HuH-7 (cell line): ENCODE measurements around the gene TM4SF1.

Experiments used
- DNase-seq: peaks from one replicate; pipeline ENCODE4 v3.0.0; 2011; ENCODE audit warnings: low spot score

Gene TM4SF1

DNA sequence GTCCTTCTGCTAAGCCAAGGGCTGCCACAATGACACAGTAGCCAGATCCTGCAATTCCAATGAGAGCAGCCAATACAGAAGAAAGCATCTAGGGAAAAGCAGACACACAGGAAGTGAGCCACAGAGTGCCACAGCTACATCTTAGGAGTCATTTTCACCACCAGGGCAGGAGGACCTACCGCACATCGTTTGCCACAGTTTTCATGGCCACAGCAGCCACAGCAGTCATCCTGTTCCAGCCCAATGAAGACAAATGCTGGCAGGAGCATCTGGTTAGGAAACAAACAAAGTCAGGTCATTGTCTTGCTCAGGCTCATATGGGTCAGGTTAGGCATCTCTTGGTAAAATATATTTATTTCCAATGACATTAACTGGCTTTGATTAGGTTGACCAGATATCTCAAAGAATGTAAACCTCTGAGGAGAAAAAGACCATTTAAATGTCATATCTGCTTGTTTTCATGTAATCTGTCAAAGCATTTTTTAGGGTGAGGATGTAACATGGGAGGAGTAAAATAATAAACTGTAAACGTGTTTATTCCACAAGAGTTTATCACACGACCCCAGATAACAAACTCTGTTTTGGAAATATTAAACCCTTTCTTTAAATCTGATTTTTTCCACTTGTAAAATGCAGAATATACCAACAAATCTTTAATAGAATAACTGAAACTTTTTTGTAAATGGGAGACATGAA is 1.8 kb downstream of the TM4SF1 start:
- no peak for DNase-seq

DNA sequence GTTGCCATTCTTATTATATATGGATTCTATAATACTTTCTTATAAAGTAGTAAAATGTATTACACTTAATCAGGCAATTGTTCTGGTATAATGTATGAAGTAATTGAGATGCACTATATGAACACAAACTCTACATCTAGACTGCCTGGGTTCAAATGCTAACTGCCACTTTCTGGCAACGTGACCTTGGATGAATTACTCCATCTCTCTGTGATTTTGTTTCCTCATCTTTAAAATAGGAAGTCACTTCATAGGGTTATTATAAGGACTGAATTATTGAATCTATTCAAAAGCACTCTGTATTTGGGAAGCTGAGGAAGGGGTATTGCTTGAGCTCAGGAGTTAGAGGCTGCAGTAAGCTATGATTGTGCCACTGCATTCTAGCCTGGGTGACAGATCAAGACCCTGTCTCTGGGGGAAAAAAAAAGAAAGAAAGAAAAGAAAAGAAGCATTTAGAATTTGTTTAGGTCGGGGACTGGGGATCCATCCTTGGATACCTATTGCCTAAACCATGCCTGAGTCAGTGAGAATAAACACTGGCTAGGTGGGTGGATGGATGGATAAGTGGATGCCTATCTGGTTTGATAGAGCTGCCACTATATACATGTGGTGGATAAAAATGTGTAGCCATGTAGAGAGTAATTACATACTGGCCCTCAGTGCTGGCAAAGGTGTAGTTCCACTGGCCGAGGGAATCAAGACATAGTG is 2.5 kb downstream of the TM4SF1 start:
- DNase-seq, result no peak

DNA sequence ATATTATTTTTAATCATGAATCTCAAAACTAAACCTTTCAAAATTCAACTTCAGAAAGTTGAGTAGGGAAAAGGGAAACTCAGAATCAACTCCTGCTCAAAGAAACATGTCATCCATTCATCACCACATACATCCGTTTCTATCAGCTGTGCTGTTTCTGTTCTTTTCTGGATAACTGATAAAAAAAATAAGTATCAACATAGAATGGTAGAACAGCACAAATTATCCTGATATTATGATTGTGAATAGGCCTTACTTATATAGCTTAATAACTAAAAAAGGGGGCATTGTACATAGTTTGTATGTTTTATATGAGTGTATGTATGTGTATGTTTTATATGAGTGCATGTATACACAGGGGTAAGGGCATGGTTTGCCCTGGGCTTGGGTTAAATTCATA is 3.1 kb downstream of the TM4SF1 start:
- DNase-seq, result no peak

DNA sequence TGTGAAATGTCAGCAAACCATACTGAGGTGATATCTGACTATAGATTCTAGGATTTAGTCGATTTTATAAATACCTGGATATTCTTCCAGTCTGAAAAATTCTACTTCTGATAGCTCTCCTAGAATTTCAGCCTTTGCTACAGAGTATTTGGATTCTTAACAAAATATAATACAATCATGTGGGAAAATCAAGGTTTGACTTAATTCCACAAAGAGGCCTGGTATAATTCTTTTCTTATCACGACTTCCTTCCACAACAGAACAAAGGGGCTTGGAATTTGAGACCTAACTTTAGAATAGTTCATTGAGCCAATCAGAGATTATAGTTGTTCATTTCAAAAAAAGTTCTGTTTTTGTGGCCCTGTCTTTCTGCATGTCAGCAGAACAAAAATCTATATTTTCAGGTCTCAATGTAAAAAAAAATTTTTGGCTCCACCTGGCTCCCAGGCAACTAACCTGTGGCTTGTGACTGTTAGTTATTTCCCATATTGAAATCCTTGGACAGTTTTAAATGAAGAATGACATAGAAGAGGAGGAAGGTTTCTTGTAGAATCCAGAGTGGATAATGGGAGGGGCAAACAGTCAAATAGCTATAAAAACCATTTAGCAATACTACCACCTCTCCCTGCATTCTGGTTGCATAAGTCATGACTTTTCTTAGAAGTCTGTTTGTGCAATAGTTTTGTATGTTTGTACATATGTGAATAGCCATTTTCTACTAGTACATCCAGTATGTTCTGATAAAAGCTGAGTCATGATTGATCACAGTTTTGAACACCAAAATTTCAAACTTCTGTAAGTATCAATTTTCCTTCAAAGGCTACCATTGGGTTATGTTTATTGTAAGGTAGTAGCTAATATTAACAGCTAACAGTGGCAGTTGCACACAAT is 4.0 kb downstream of the TM4SF1 start:
- peak; percentile 28 for DNase-seq

DNA sequence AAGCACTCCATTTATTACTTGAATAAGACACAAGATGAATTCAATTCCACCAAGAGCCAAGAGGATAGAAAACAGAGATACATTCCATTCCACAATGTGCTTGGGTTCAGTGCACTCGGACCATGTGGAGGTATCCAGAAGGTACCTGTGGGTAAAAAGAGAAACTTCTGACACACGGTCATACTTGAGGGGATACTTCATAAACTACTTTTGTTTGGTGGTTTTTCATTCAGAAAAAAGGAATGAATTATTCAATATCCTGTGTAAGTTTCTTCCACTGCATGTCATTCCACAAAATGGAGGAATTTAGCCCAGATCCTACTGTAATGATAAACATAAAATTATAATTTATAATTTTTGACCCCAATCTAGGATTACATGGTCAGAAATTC is 5.7 kb downstream of the TM4SF1 start:
- DNase-seq, result no peak

DNA sequence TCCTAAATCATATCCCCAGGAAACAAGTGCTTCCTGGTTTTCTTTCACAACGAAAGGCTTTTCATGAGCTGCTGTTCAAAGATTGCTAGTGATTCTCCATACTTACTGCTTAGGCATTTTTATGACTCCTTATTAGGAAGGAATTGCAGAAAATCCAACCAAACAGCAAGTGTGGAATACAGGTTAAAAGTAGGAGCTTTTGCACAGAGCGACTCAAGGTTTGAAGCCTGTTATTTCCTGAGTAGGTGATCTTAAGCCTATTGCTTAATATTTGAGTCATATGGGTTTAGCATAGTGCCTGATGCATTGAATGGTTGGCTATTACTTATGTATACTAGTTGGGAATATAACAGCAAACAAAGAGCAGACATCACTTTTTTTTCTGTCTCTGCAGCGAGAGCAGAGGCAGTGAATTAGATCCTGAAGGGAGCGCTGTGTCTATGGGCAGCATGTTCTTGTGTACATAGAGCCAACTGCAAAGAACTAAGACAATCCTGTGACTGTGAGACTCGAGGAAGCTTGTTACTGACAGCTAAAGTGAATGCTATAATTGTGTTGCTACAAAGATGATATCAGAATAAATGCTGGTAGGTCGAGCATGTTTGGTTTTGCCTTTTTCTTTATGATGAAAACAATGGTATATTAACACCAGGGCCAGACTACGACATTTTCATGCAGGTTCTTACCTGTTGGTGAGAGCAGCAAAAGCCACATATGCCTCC is 6.3 kb downstream of the TM4SF1 start:
- DNase-seq, result no peak

DNA sequence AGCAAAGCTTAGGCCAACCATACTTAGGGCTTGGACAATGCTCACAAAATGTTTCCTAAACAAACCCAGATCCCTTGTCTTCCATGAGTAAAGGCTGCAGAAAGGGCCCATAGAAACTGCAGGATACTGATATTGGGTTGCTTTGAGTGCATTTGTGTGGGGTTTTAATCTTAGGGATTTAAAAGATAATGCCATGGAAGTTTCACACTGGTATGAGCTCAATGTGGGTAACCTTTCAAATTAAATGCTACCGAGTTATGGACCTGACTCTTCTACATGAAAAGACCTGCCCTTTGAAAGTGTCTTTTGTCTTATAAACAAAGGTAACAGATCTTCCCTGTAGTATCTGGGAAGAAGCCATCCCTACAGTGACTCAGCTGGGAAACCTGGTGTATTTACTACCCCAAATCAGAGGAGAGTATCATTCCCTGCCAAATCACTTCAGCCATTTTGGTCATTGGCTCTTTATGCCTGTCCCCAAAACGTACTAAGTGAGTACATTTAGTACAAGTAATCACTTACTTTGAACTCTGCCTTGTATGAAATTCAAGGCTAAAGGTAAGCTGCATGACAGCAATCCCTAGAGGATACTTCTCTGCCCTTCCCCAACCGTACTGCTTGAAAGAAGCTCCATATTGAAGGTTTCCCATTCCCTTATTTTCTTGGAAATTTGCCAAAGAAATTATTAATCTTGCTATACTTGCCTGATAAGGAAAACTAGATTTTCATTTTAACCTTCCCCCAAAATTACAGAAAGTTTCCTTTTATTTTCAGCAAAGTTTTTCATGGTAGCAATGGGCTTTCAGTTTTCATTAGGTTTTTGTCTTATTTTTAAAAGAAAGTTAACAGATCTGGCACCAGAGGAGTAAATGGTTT is 7.2 kb downstream of the TM4SF1 start:
- no peak for DNase-seq

DNA sequence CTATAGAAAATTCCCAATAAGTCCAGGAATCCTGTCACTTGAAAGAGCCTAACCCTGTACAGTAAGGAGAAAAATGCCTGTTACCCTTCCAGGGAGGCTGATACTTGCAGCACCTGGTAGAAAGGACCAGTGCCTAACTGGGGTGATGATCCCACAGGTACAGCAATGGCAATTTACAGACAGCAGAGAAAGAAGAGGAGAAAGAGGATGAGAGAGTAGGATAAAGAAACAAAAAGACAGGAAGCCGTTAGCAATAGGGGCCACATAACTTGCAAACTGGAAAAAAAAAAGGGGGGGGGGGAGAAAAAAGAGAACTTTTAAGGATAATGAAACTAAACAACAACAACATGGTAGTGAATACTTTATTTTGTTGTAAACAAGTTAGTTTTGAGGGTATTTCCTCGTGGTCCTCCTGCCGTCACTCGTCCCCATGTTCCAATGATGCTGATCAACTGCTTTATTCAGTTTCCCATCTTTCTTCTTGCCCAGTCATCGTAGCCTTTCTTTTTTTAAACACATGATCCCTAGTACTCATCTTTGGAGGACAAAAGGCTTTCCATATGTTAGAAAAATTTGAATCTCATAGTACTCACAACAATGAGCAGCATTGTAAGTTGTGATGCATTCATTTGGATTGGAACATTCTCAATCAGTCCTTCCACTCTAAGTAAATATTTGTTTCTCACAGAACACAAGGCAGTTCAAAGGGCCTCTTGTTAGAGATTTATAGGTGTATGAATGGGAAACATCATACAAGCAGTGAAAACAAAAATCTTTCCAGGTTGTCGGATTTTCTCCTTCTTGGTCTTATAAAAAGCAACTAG is 8.6 kb downstream of the TM4SF1 start:
- no peak for DNase-seq

DNA sequence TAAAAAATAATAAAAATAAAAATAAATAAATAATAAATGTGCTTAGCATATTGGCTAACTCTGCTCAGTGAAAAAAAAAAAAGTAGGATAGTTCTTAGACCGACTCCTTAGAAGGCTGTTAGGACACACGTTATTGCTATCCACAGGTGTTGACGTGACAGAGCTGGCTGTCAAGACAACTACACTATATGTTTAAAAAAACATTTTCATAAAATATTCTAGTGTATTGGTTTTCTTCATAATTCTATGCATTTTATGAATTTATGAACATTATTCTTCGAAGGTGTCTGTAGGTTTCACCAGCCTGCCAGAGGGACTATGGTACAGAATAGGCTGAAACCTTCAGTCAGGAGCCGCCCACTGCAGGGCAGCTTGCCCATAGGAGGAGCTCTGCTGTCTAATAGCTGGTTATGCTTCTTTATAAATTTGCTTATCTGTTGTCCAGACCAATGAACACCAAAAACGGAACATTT is 9.2 kb downstream of the TM4SF1 start:
- DNase-seq, result no peak

DNA sequence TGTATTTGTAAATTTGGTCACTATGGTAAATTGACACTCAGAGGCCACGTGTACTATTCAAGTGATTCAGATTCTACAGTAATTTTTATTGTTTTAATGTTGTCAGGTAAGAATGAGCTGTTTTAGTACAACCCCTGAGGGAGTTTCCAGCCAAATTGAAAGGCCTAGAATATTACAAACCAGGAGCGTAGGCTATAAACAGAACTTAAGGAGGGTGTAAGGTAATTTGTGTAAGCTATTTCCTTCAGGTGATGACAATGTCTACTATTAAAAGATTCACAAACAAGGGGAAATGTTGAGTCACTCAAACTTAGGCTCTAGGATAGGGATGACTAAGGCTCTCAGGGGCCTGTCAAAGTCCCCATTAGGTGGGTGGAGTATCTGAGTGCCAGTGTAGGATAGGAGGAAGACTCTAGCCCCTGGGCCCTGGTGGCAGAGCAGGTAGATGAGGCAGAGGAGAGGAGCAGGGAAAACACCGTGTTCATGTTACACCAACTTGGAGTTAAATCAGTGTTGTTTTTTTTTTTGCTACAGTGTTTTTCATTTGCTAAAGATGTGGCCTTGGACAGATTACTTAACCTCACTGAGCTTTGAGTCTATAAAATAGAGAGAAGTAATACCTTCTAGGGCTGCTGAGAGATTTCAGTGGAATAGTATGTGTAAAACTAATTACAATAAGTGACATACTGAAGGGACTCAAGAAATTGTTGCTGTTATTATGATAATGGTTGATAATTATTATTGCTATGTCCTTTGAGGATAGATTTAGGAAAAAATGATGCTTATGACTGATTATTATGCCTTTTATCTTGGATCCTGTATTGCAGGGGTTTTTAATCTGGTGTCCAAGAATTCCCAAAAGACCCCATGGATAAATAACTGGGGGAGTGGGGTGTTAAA is 10.3 kb downstream of the TM4SF1 start:
- DNase-seq, result no peak

DNA sequence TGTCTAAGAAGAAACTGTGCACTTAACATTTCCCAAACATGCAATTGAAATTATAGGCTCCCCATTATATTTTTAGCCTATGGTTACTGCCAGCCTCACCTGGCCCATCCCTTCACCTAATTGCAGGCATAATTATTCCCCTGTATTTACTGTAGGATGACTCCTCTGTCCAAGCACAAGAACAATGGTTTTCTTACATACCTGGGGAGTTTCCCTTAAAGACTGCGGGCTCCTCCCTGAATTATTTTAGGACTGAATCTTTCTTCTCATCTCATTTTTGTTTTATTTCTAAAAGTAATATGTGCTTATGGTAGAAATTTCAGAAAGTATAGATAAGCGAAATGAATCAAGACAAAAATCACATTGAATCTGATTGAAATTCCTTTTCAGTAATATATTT is 11.4 kb downstream of the TM4SF1 start:
- DNase-seq, result no peak

DNA sequence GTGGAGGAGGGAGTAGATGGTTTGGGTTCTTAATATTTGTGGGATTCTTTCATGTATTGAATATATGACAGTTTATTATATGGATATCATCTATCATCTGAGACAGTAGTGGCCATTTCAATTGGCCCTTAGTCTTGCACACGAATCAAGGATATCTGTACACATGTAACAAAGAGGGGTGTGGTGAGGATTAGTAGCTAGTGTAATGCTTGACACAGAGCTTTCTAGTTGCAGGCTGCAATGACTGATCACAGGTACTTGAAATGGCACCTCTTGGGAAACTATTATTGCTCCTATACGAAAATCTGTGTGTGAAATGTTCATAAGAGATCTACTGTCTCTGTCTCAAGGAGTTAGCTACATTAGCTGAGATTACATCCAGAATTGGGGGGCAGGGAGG is 12.8 kb downstream of the TM4SF1 start:
- no peak for DNase-seq

DNA sequence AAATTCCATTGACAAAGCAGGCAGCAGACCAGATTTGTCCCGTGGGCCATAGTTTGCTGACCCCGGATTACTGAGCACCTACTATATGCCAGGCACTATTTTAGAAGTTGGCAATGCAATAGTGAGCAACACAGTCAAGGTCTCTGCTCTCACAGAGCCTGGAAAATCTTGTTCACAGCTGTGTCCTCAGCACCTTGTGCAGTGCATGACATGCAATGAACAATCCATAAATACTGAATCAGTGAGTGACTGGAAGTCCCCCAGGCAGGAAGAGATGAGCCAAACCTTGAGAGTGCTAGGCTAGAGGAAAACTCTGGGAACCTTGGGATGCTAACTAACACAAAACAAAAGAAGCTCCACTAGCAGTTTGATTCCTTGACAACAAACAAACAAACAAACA is 14.4 kb downstream of the TM4SF1 start:
- no peak for DNase-seq

DNA sequence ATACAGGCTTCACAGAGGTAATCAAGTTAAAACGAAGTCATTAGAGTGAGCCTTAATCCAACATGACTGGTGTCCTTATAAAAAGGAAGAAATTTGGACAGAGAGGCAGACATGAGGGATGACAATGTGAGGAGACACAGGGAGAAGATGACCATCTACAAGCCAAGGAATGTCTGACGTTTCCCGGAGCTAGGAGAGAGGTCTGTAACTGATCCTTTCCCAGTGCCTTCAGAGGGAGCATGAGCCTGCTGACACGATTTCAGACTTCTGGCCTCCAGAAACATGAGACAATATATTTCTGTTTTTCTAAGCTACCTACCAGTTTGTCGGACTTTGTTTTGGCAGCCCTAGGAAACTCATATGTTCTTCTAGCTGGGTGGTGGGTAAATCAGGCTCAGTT is 15.1 kb downstream of the TM4SF1 start:
- no peak for DNase-seq

DNA sequence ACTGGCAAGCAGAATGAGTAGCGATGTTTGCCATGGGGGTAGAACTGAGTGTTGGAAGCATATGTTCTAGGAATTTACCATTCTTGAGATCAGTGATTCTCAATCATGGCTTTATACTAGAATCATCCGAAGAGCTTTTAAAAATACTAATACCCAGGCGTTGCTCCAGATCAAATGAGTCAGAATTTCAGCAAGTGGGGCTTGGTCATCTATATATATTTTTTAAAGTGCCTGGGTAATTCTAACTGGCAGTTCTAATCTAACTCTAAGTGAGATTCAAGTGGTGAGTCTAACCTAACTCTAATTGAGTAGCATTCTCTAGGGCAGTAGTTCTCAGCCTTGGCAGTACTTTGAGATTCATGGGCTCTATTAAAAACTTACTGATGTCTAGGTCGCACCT is 20.8 kb downstream of the TM4SF1 start:
- DNase-seq, result no peak

DNA sequence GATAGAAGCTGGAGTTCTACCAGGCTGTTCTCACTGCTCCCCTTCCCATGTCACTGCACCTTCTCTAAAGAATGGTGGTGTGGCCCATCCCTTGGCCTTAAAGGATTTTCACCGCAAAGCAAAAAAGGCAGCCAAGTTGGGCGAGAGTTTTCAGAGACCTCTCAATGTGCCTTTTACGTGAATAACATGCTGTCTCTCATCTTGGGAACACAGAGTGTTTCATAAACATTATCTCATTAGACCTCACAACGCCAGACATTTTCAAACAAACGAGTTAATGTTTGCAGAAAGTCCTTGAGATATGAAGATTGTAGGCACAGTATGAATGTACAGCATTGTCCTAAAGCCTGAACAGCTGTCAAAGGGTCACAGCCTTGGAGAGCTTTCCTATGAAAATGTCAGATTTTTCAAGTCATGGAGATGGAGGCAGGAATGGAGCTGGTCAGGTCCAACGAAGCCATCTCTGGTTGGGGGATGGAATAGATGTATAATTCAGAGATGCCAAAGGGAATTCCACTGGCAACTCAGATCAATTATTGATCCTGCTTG is 21.3 kb downstream of the TM4SF1 start:
- DNase-seq, result no peak

DNA sequence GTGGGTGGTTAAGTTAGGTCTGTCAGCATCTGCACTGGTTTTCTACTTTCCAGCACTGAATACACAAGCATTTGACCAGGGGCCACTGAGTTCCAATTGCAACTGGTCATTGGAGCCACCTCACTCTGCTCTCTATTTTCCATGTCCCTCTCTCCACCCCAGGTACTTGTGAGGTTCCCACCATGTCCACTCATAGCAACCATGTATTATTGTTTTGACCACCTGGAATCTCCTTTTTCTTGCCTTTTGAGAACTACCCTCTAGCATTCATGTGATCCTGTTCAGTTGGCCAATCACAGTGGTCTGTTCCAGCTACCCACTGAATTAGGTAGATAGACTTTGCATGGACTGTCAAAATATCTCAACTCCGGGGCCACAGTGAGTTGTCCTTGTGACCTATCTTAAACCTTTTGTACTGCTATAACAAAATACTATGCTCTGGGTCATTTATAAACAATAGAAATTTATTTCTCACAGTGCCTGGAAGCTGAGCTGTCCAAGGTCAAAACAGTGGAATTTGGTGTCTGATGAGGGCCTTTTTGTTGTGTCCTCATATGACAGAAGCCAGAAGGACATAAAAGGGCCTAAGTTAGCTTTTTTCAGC is 23.8 kb downstream of the TM4SF1 start:
- DNase-seq, result no peak

DNA sequence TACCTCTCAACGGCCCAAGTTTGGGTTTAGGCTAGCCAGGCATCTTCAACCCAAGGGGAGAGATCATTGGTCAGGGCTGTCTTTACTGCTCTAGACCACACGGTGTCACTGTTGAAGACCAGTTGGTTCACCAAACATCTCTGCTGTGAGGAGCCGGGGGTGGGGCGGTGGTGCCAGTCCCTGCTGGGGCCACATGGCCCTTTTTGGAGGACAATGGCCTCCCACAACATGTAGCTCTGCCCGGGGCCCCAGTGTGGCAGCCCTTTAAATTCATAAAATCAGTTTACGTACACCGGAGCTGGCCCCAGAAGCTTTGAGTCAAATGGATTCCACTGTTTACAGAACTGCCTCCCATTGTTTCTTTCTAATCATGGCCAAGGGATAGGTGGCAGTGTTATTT is 24.9 kb downstream of the TM4SF1 start:
- DNase-seq, result peak; percentile 47
